Pulmonary artery endothelial cell (primary cell): ENCODE measurements around the gene RPL9. TPM values are rescaled to one million over a fixed set of nuclear protein-coding genes. Genes with fewer than 3 reads are reported as not detected.
"Not testable (repeated sequence)": the region's sequence is repeated elsewhere in the genome, so short reads cannot be mapped to it uniquely, and the experiment has no call there.

Experiments
- DNase-seq: peaks from one replicate; pipeline ENCODE4 v3.0.0-alpha.2; 2011; ENCODE audit warnings: low read depth, low spot score
- total RNA-seq: library from RNA; depleted of rRNA; stranded (reverse); fragments of >200 nt; gene quantifications from 2 replicates; pipeline ENCODE4 v1.2.3, GENCODE V29; 2014

RPL9 gene
- total RNA-seq, 1 donor from 2014 or later, result 2,626 TPM

GRCh38 chr4:39466747-39467146 lies 8.0 kb upstream of the RPL9 start:
- DNase-seq, result no peak

- no peak for DNase-seq
Measured at GRCh38 chr4:39464886-39465501, 6.3 kb upstream of the RPL9 start.

GRCh38 chr4:39458161-39458504 lies 589 bp downstream of the RPL9 start:
- DNase-seq, result not testable (repeated sequence)

GRCh38 chr4:39456946-39457763 lies 1.6 kb downstream of the RPL9 start:
- no peak for DNase-seq

- DNase-seq, result no peak
Measured at GRCh38 chr4:39455486-39455885, 3.2 kb downstream of the RPL9 start.

GRCh38 chr4:39453738-39454137 lies 5.0 kb downstream of the RPL9 start:
- no peak for DNase-seq

GRCh38 chr4:39452860-39453587 lies 5.7 kb downstream of the RPL9 start:
- no peak for DNase-seq

GRCh38 chr4:39452153-39452859 lies 6.4 kb downstream of the RPL9 start:
- DNase-seq, result no peak

- DNase-seq, result no peak
Measured at GRCh38 chr4:39451423-39452023, 7.2 kb downstream of the RPL9 start.

GRCh38 chr4:39450618-39451017 lies 8.1 kb downstream of the RPL9 start:
- DNase-seq, result no peak

GRCh38 chr4:39446842-39447573 lies 11.7 kb downstream of the RPL9 start:
- no peak for DNase-seq

- no peak for DNase-seq
Measured at GRCh38 chr4:39446483-39446841, 12.3 kb downstream of the RPL9 start.

GRCh38 chr4:39442998-39443397 lies 15.7 kb downstream of the RPL9 start:
- DNase-seq, result no peak

GRCh38 chr4:39441593-39441992 lies 17.1 kb downstream of the RPL9 start:
- no peak for DNase-seq

- DNase-seq, result no peak
Measured at GRCh38 chr4:39435659-39436563, 22.8 kb downstream of the RPL9 start.

GRCh38 chr4:39433878-39434492 lies 24.7 kb downstream of the RPL9 start:
- no peak for DNase-seq

- DNase-seq, result no peak
Measured at GRCh38 chr4:39429476-39430334, 29.0 kb downstream of the RPL9 start.

GRCh38 chr4:39427520-39428114 lies 31.1 kb downstream of the RPL9 start:
- DNase-seq, result no peak
